Left cardiac atrium (tissue), 4 donors: ENCODE measurements around the gene SERTAD4. TPM values are rescaled to one million over a fixed set of nuclear protein-coding genes. Genes with fewer than 3 reads are reported as not detected.

Experiments used
- ATAC-seq, 2 donors: fragments of 200-7000 bp; cut with Tn5 transposase; one replicate each; pipeline ENCODE4 v1.9.1; 2020; ENCODE audit warnings: mild to moderate bottlenecking in 2 of 2, moderate library complexity in 2 of 2
- DNase-seq: peaks from one replicate; pipeline ENCODE4 v3.0.0-alpha.2; 2020
- intact Hi-C, 2 donors: fragments of 100-400 bp; cut with DNase I; formaldehyde crosslinking; loops; one replicate each; pipeline versions ENCODE4 v1.14.1 to v1.15.1; 2022 to 2023
- total RNA-seq, 2 donors: library from RNA; stranded (reverse); fragmentation: NEBNext Ultra II Directional; extraction: Animal tissue kit (Norgen Biotek cat#: 25700); gene quantifications; one replicate each; pipeline ENCODE4 v1.2.1, GENCODE V29; 2021
- donor health status: DM: no; HTN: yes; CAD: no.
- donor health status: DM: no; HTN: yes; CAD: no; lungs with severe emphysema.
- donor health status: DM: yes; HTN: yes; CAD: no.
- donor health status: Dilated cardiomyopathy.

SERTAD4 gene
- total RNA-seq, 2 donors from 2014 or later = 5.2 to 7.0 TPM

DNA sequence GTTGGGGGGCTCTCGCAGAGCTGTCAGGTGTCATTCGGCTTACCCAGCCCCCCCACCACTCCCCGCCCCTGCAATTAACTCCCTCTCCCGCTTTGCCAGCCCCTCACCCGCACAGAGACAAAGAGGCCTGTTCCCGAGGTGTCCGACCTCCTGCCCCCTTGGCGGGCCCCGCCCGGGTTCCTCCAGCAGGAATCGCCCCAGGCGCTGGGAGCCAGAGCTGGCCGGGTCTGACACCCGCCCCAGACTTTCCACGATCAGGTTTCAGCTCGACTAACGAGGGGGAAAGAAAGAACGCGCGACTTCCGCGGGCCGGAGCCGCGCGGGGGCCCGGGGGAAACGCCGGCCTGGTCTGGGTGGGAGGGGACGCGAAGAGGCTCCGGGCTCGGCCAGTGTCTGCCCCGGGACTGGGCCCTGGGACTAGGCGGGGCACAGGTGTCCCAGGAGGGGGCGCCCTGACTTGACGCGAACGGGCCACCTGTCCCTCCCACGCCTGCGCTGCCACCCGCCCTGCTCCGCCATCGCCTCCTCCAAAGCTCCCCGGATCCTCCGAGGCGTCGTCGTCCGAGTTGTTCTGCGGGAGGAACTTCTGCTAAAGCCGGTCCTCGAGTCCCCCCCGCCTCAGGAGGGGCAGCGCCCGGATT lies 59.8 kb downstream of the SERTAD4 start:
- peak; percentile 56 for DNase-seq
- intact Hi-C loops = loop anchor here in 1 of 2 donors (5.0 kb wide), 1 partner anchor 55 kb away; no protein-coding TSS in a partner anchor
- ATAC-seq = peak; percentile 45 to 66

- ATAC-seq = peak; percentile 69 to 77
- peak; percentile 80 for DNase-seq
- intact Hi-C loops = loop anchor here in 1 of 2 donors (5.0 kb wide), 1 partner anchor 56 kb away; no protein-coding TSS in a partner anchor
Observed at GRCh38 chr1:210293171-210293607, 60.6 kb downstream of the SERTAD4 start.

DNA sequence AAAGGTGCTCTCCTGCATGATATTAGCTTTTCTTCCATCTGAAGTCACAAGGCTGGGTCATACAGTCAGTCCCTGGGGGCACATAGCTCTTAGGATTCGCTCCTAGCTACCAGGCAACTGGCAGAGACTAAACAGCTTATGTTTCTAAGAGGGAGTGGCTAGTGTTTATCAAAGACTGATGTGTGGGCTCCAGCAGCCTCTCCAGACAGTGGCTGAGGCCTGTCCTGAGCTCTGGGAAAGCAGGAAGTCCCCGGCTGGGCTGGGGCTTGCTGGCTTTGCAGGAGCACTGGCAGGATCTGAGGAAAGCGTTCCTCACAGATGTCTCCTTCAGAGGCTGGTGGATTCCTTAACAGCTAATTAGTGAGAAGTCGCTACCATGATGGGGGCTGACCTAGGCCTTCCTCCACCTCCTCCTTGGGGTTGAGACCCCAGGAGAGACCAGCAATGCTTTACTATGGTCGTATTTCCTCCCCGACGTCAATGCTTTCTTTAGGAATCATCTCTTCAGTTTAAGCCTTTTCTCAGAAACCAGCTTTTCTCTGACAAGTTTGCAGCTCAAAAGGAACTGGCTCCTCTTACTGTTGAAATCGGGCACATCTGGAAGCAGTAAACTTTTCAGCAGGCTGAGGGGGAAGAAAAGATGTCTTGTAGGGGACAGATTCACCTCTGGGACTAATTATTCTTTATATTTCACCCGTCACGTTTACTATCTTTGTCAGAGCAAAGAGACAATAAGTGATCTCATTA lies 62.6 kb downstream of the SERTAD4 start:
- ATAC-seq (peak; percentile 47 to 69), DNase-seq (peak; percentile 77)
- intact Hi-C loops = loop anchor here in 1 of 2 donors (5.0 kb wide), 1 partner anchor 58 kb away; no protein-coding TSS in a partner anchor

Other genes with a start within 250 kb of the SERTAD4 start
- gene HHAT, start 96.1 kb downstream of the SERTAD4 start, total RNA-seq = 1 to 10 TPM; 1.6 to 2.5 TPM